GM18951 (cell line): ENCODE measurements around the gene MSANTD2.

Experiments used
- POLR2A ChIP-seq: IDR thresholded peaks from 4 replicates; pipeline ENCODE4 v1.6.1; 2011; ENCODE audit warnings: mild to moderate bottlenecking; ENCODE audit not compliant: insufficient read length, insufficient read depth; ENCODE audit errors: extremely low read depth
- in situ Hi-C: fragments of 300-500 bp; cut with MboI; formaldehyde crosslinking; loops from one replicate; pipeline ENCODE4 v1.12.0; 2022; ENCODE audit warnings: low sequenced_read_pairs, mixed read lengths, inconsistent platforms; ENCODE audit not compliant: unreplicated experiment

The MSANTD2 gene

GRCh38 chr11:124759266-124760204 is 40.7 kb downstream of the MSANTD2 start:
- peak; percentile 33 for TF ChIP-seq POLR2A
- in situ Hi-C loops = loop anchor here (10.0 kb wide), 1 partner anchor 85 kb away; the partner anchor contains the start of genes SIAE and SPA17

DNA sequence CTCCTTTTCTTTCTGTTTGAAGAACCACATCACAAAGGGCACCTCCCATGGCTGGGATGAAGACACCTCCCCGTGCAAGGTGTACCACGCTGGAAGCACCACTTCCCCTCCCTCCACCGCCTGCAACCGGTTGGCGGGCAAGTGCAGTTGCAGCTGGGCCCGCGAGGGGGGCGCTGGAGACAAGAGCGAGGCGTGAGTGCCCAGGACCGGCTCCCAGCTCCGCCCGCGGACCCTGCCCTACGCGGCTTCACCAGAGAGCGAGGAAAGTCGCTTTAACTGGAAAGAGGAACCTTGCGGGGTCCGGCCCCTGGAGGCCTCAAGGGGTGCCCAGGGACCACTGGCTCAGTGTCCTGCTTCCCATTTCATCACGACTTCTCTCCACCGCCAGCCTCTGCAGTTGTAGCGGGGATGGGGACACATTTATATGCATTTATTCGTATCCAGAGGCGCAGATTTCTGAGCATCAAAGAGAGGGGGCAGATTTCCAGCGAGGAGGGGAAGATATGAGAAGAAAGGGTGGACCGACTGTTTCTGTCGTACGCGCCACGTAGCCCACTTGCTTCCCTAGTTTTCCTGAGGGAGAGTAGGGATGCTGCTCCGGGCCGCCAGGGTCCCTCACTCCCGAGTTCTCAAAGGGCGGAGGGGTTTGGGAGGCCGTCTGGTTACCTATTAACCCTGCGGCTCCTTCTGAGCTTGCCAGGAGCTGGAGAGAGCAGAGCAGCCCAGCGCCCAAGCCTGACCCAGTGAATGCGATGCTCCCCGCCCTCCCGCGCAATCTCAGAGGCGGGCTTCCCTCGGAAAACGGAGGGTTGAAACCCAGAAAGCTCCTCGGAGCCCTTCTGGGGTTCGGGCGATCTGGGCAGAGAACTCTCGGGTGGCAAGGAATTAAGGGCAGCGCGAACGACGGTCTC is 41.6 kb downstream of the MSANTD2 start:
- in situ Hi-C loops = no loop called here
- no peak for TF ChIP-seq POLR2A

DNA sequence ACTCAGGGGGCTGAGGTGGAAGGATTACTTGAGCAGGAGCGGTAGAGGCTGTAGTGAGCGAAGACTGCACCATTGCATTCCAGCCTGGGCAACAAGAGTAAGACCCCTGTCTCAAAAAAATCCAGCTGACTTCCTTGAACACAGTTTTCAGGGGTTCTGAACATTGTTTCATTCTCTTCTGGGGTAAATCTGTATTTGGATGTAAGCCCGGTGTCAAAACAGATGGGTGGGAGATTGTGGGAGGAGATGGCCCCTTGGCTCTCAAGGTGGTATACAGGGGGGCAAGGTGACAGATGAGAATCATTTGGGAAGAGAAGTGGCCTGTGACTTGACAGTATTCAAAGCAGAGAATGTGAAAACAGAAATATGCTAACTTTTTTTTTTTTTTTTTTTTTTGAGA is 42.9 kb downstream of the MSANTD2 start:
- TF ChIP-seq POLR2A = no peak
- in situ Hi-C loops = no loop called here

DNA sequence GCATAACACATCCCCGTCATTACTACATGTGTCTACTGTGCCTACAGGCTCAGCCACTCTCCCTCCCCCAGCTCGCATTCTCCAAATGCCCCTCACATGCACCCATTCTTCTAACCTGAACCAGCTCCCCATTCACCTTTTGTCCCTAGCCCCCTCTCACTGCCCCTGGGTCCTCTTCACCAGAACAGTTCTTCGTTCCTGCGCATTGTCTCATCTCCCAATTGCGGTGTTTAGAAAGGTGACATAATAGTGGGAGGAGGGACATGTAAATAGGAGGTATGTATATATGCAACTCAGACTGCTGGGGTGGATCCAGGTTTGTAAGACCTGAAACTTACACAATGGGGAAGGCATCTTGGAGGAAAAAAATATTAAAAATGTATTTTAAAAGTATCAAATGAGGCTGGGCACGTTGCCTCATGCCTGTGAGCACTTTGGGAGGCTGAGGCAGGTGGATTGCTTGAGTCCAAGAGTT is 43.4 kb downstream of the MSANTD2 start:
- no peak for TF ChIP-seq POLR2A
- in situ Hi-C loops = no loop called here

DNA sequence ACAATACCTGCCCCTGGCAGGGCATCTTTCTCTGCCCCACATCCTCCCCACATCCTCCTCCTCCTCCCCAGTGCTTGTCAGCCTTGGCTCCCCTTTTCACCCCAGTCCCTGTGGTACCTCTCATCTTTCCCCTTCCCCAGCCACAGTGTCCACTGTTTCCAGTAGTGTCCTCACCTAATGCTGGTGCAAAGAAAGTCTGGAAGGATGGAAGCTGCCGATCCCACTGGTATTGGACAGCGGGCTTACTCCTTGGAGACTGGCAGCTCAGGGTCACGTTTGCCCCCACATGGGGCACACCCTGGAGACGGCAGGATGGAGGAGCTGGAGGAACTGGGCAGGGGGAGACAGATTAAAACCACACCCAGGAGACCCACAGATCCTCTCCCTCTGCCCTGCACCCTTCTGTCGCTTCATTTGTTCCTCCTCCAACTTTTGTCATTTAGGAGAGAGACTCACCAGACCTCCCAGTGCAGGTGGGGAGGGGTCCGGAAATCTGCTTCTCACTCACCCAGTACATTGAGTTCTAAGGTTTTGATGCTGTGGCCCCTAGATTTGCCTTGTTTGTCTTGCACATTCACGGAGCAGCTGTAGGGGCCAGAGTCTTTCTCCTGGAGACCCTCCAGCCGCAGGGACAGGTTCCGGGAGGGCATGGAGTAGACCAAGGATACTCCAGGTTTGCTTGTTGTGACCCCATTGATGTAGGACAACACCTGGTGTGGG is 44.0 kb downstream of the MSANTD2 start:
- no peak for TF ChIP-seq POLR2A
- in situ Hi-C loops = no loop called here

DNA sequence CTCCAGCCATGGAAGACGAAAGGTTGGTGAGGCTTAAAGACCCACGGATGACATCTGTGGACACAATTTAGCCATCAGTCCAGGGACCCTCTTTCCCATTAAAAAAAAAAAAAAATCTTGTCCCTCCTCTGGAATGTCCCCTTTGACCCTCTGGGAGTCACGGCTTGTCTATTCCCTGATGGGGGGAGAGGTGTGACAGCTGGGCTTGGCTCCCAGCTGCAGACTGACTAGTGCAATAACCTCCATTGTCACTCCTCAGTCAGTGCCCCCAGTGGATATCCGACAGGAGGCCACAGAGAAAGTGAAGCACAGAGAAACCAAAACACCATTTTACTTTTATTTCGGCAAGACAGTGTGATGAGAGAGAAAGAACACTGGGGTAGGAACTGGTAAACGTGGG is 45.5 kb downstream of the MSANTD2 start:
- TF ChIP-seq POLR2A = no peak
- in situ Hi-C loops = no loop called here

GRCh38 chr11:124754309-124754708 is 45.9 kb downstream of the MSANTD2 start:
- no peak for TF ChIP-seq POLR2A
- in situ Hi-C loops = no loop called here

- in situ Hi-C loops = no loop called here
- no peak for TF ChIP-seq POLR2A
These were observed 46.6 kb downstream of the MSANTD2 start for GRCh38 chr11:124753624-124754023.

DNA sequence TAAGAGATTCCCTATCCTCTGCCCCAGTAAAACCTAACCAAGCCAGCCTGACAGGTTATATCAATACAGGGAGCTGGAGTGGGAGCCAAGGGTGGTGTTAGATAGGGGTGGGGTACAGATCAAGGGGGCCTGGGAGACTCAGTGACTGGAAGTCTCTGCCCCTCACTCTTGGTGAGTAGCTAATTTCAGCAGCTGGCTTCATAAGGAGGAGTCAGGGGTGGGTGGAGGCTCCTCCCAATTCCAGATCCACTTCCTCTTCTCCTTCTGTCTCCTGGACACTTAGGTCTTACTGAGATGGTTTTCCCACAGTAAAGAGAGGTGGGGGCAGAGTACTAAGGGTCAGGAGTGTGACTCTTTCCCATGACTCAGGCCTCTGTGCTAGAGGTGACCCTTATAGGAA is 47.0 kb downstream of the MSANTD2 start:
- in situ Hi-C loops = no loop called here
- TF ChIP-seq POLR2A = no peak

DNA sequence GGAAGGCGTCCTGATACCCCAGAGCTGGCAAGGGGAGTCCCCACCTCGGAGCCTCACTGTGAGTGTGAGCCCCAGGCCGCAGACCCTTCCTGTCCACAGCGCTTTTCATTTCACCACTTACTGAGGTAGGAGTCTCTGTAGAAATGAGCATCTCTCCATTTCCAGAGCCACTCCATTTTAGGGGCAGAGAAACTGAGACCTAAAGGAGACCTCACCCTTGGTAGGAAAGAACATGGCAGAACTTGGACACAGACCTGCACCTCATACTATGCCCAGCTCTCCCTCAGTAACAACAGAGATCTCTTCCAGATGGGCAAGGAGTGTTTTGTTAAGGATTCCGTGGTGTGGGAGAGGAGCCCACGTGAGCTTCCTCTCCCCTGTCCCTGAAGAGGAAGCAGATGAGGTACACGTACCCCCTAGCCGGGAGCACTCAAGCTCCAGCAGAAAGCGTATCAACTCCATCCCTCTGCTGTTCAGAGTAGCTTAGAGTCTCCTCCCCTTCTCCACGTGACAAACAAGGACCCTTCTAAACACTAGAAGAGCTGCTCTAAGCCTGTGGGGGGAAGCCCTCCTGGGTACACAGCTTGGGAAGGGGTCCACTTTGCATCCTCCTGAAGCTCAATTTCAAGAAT is 47.6 kb downstream of the MSANTD2 start:
- in situ Hi-C loops = no loop called here
- no peak for TF ChIP-seq POLR2A

- no peak for TF ChIP-seq POLR2A
- in situ Hi-C loops = no loop called here
These were observed 48.3 kb downstream of the MSANTD2 start, which contains the start of gene VSIG2 for GRCh38 chr11:124751741-124752470. VSIG2 (minus strand) TSS chr11:124752255; CDS start chr11:124752137, 118 bp downstream.

- no peak for TF ChIP-seq POLR2A
- in situ Hi-C loops = no loop called here
These were observed 48.8 kb downstream of the MSANTD2 start for GRCh38 chr11:124751391-124751740.
